Kidney (tissue), 14 donors: ENCODE results near the gene C1orf198. TPM values are rescaled to one million over a fixed set of nuclear protein-coding genes. Genes with fewer than 3 reads are reported as not detected.

Source experiments
- DNase-seq, 5 donors: peaks; one replicate each; pipeline ENCODE4 v3.0.0-alpha.2; 2013 to 2020
- FAIRE-seq: peaks from 2 replicates; lab custom pipeline; 2012; peaks lifted over from hg19 to GRCh38; lab: Jason Lieb, UNC
- H3K27ac ChIP-seq, 2 donors: one replicate each; pipeline ENCODE4 v1.7.0; 2013; ENCODE audit warnings: low read depth in 2 of 2, low read length in 2 of 2, inconsistent platforms in 1 of 2
- H3K27me3 ChIP-seq: one replicate; pipeline ENCODE4 v1.7.1; 2013; ENCODE audit warnings: low read length, inconsistent platforms; ENCODE audit not compliant: control insufficient read depth, insufficient read depth
- H3K36me3 ChIP-seq, 3 donors: one replicate each; pipeline versions ENCODE4 v1.7.0 to v1.7.1; 2013; ENCODE audit warnings: low read length in 3 of 3, control low read depth in 1 of 3, inconsistent platforms in 1 of 3; ENCODE audit not compliant: insufficient read depth in 3 of 3, control insufficient read depth in 2 of 3
- H3K4me1 ChIP-seq, 3 donors: one replicate each; pipeline versions ENCODE4 v1.7.0 to v1.7.1; 2013; ENCODE audit warnings: low read length in 3 of 3, inconsistent platforms in 1 of 3, low read depth in 1 of 3; ENCODE audit not compliant: control insufficient read depth in 2 of 3, insufficient read depth in 2 of 3
- H3K4me3 ChIP-seq, 3 donors: one replicate each; pipeline versions ENCODE4 v1.7.0 to v1.8.1; 2013; ENCODE audit warnings: low read length in 3 of 3, control low read depth in 1 of 3, inconsistent platforms in 1 of 3
- H3K9ac ChIP-seq, 3 donors: one replicate each; pipeline versions ENCODE4 v1.7.0 to v1.7.1; 2013; ENCODE audit warnings: low read length in 3 of 3, control low read depth in 1 of 3, inconsistent platforms in 1 of 3
- H3K9me3 ChIP-seq, 3 donors: one replicate each; pipeline versions ENCODE4 v1.7.0 to v1.7.1; 2013; ENCODE audit warnings: low read length in 3 of 3, control low read depth in 1 of 3, inconsistent platforms in 1 of 3; ENCODE audit not compliant: control insufficient read depth in 2 of 3, insufficient read depth in 1 of 3
- CTCF ChIP-seq: IDR thresholded peaks from 3 replicates; pipeline ENCODE4 v1.5.1; 2012; ENCODE audit warnings: mild to moderate bottlenecking, moderate library complexity, borderline replicate concordance; ENCODE audit not compliant: insufficient read depth; ENCODE audit errors: extremely low read depth
- intact Hi-C: fragments of 100-400 bp; cut with DNase I; formaldehyde crosslinking; loops from one replicate; pipeline ENCODE4 v1.11.1; 2022
- polyA plus RNA-seq: library from polyadenylated mRNA; stranded (reverse); fragments of 350-450 nt; fragmentation: Illumina TruSeq; extraction: RNeasy Lipid Tissue Mini Kit (QIAGEN cat#74804); gene quantifications from one replicate; pipeline ENCODE4 v1.2.3, GENCODE V29; 2014; ENCODE audit warnings: low read depth, low replicate concordance; ENCODE audit not compliant: insufficient read depth
- total RNA-seq: library from RNA; stranded (reverse); fragmentation: NEBNext Ultra II Directional; extraction: Animal tissue kit (Norgen Biotek cat#: 25700); gene quantifications from one replicate; pipeline ENCODE4 v1.2.1, GENCODE V29; 2021
- donor health status: control.
- donor health status: control.
- donor health status: control.
- donor health status: control.
- donor health status: control.
- donor health status: DM: yes; HTN: yes; CAD: no.
- donor health status: Normal renal cell carcinoma (clear cell type).

C1orf198 gene
- total and polyA plus RNA-seq, 2 donors from 2014 or later, result 15.4 to 45.3 TPM

DNA sequence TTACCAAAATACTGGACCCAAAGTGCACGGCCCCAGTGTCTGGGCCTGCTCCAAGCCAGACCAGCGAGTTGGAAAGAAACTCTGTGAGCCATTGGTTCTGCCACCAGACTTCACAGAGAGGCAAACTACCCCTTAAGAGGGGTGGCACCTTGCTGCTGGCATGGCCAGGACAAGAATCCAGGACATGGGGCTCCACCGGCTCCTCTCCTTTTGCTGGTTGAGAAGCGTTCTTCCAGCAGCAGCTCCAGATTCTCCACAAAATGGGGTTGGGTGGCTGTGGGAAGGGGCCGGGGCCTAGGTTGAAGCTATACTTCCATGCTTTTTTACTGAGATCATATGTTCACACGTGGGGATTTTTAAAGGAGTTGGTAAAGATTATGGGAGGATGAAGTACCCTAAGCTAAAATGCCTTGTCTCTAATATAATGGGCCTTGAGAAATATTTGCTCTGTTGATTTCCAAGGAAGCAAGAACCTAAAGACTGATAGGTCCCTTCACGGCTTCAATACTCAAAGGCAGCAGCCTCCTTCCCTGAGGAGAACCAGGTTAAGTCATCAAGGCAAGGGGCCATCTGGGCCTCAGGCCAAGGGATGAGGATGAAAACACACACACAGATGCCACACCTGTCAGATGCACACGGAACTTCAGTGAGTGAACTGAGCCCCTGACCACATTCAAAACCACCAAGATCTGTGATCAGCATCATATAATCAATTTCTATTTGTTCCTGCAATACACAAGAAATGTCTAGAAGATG is 3.1 kb downstream of the C1orf198 start:
- Histone ChIP-seq H3K4me3 (peak overlapping the region in 1 of 3 donors; percentile 60), H3K27ac (no peak overlapping the region)

DNA sequence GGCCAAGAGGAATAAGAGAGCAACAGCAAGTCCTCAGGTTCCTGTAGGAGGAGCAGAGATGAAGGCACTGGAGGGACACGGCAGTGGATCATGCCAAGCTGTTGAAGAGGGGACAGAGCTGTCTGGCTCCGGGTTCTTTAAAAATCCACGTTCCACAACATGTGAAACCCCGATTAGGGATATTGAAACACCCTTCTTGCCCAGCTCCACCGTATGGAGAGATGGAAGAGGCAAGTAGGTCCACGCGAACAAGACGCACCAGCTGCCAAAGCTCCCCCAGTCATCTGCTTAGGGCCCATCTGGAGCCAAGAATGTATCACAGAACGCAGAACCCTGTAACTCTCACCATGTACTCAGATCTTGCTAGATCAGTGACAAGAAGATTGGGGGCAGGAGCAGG is 3.9 kb downstream of the C1orf198 start:
- no peak overlapping the region for H3K4me3 ChIP-seq
- no peaks in the 10 kb centered on the region for H3K27me3 ChIP-seq
- no peak overlapping the region for H3K27ac ChIP-seq
- DNase-seq (no peak), FAIRE-seq (no peak)
- H3K9ac ChIP-seq, result no peak overlapping the region
- no peak for TF ChIP-seq CTCF
- no peaks in the 10 kb centered on the region for H3K9me3 ChIP-seq
- H3K4me1 ChIP-seq, result peaks cover 0 to 31% (median 21%) of the 10 kb centered on the region in 3 donors
- intact Hi-C loops, result no loop called here
- no peaks in the 10 kb centered on the region for H3K36me3 ChIP-seq

More for the DNA sequence above, 3.1 kb downstream of the C1orf198 start:
- FAIRE-seq, result no peak
- H3K9me3 ChIP-seq, result no peaks in the 10 kb centered on the region
- H3K9ac ChIP-seq, result no peak overlapping the region
- no peaks in the 10 kb centered on the region for H3K27me3 ChIP-seq
- intact Hi-C loops, result no loop called here
- TF ChIP-seq CTCF, result no peak
- DNase-seq, result no peak
- H3K36me3 ChIP-seq, result no peaks in the 10 kb centered on the region
- peaks cover 2 to 31% (median 21%) of the 10 kb centered on the region in 3 donors for H3K4me1 ChIP-seq

DNA sequence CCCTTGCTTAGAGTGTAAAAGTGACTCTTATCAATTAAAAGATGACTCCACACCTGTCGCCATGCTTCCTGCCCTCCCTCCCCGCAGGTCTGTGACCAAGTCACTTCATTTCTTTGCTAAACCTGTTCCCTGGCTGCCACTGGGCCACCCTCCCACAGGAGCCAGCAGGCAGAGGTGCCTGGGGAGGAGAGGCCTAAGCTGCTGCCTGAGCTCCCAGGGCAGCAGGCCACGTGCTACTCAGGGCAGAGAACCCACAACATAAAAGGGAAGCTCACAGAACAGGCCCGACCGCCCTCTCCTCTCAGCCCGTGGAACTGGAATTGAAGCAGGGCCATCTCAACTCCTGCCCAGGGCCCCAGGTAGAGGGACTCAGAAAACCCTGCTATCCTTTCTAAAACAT is 4.9 kb downstream of the C1orf198 start:
- Histone ChIP-seq H3K4me1 (peaks cover 0 to 29% (median 28%) of the 10 kb centered on the region in 3 donors), H3K27me3 (no peaks in the 10 kb centered on the region), H3K9ac (no peak overlapping the region), H3K27ac (peak overlapping the region in 1 of 2 donors; percentile 32), H3K4me3 (no peak overlapping the region), H3K9me3 (no peaks in the 10 kb centered on the region), H3K36me3 (no peaks in the 10 kb centered on the region)
- peak in 4 of 5 donors; percentile 40 to 77 (median 60) for DNase-seq
- intact Hi-C loops, result no loop called here
- no peak for TF ChIP-seq CTCF
- FAIRE-seq, result no peak
